IPS-11a (cell line): ENCODE data around the gene GFRA1.

Source experiments
- H3K4me3 ChIP-seq: one replicate; pipeline ENCODE4 v1.5.1; 2013; ENCODE audit warnings: low read depth, low read length, control low read depth

Gene GFRA1

GRCh38 chr10:116132780-116133399 is 140.1 kb downstream of the GFRA1 start:
- no peak overlapping the region for H3K4me3 ChIP-seq

DNA sequence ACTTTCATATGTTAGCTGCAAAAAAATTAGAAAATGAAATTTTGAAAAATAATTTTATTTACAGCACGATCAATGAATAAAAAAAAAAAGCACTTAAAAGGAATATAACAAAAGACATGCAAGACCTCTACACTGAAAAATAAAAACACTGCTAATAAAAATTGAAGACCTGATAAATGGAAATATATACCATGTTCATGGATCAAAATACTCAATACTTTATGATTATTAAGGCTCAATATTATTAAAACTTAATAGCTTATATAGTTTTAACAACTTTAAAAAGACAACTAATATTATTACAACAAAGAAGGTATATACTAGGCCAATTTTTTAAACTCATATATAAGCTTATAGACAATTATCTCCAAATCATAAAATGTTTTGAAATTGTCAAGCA is 143.0 kb downstream of the GFRA1 start:
- no peak overlapping the region for H3K4me3 ChIP-seq

DNA sequence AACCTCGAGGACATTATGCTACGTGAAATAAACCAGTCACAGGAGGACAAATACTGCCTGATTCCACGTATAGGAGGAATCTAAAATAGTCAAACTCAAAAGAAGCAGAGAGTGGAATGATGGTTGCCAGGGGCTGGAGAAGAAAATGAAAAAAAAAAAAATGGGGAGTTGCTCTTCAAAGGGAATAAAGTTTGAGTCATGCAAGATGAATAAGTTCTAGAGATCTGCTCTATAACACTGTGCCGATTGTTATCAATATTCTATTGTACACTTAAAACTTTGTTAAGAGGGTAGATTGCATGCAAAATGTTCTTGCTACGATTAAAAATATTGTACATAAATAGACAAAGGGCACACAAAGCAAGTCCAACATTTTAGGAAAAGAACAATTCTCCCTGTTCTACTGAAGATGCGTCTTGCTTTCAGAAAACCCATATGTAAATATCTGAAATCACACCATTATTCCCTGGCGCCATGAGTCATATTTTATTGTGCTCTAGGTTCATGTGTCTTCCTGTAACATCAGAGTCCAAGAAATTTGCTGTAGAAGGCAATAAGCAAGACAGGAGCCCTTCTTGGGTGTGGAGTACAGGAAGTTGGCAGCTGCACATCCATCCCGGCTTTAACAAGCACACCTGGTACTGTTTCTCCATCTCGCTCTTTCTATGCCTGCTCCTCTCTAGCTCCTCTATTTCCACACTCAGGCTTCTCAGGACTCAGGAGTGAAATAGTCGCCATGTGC is 145.9 kb downstream of the GFRA1 start:
- no peak overlapping the region for H3K4me3 ChIP-seq

- no peak overlapping the region for H3K4me3 ChIP-seq
Measured at GRCh38 chr10:116126239-116126638, 146.8 kb downstream of the GFRA1 start.

DNA sequence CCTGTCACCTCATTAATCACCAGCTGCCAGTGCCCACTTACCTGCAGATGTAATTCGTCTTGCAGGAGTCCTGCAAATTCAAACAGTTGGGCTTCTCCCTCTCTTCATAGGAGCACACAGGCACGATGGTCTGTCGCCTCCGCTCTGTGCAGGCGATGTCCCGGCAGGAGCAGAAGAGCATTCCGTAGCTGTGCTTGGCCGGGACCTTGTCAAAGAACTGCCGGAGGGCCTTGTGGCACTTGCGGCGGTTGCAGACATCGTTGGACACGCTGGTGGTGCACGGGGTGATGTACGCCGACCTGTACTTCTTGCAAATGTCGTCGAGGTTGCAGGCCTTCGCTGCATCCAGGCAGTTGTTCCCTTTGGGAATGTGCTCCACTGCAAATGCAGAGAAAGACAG is 147.8 kb downstream of the GFRA1 start:
- no peak overlapping the region for H3K4me3 ChIP-seq

DNA sequence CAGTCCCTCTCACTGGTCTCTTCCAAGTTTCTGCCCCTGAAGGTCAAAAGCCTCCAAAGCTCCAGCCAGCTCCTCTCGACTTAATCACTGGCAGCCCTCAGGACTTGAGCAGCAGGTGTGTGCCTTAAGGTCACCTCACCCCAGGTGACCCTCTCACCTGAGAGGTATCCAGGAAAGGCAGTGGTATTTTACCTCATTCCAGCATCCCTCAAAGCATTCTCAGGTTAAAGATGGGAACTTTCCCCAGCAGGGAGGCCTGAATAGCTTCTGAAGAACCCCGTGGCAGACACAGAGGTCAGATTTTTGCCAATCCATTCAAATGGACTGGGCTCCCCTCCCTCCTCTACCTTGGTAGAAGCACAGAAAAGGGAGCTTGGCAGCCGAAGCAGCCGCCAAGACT is 148.2 kb downstream of the GFRA1 start:
- no peak overlapping the region for H3K4me3 ChIP-seq

DNA sequence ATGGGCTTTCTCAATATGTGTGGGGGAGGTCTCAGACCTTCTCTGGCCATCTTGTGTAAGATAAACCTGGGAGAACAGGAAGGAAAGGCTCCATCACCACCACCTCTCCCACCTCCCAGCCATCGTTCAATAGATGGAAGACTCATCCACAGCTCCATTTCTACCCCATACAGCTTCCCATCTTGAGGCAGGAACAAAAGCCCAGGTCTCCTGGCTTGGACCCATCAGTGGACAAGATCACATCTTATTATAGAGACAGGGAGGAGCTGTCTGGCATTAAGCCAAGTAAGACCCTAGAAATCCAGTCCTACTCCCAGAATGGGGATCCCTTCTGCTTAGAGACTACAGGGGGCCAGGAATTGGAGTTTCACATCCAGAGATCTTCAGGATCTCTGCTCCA is 150.3 kb downstream of the GFRA1 start:
- no peak overlapping the region for H3K4me3 ChIP-seq

GRCh38 chr10:116121640-116122525 is 151.1 kb downstream of the GFRA1 start:
- H3K4me3 ChIP-seq: no peak overlapping the region

- H3K4me3 ChIP-seq: no peak overlapping the region
Measured at GRCh38 chr10:116120688-116121455, 152.1 kb downstream of the GFRA1 start.

DNA sequence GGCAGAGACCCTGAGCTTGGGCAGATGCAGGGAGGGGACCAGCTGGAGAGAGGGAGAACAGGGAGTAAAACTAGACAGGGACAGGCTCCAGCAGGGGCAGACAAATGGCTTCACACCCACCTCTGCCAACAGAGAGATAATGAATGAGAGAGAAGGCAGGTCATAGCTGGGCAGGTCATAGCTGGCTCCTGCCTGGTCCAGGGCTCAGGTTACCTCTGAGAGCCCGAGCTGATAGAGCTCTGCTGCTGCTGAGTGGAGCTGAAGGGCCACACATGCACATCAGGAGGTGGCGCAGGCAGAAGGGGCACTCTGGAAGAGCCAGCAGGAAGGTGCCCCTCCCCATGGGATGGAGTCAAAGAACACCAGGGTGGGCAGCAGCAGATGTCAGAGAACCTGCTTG is 154.2 kb downstream of the GFRA1 start:
- no peak overlapping the region for H3K4me3 ChIP-seq

- H3K4me3 ChIP-seq: no peak overlapping the region
Measured at GRCh38 chr10:116115797-116116196, 157.2 kb downstream of the GFRA1 start.

- no peak overlapping the region for H3K4me3 ChIP-seq
Measured at GRCh38 chr10:116115036-116115641, 157.9 kb downstream of the GFRA1 start.

- no peak overlapping the region for H3K4me3 ChIP-seq
Measured at GRCh38 chr10:116113721-116114501, 159.1 kb downstream of the GFRA1 start.

DNA sequence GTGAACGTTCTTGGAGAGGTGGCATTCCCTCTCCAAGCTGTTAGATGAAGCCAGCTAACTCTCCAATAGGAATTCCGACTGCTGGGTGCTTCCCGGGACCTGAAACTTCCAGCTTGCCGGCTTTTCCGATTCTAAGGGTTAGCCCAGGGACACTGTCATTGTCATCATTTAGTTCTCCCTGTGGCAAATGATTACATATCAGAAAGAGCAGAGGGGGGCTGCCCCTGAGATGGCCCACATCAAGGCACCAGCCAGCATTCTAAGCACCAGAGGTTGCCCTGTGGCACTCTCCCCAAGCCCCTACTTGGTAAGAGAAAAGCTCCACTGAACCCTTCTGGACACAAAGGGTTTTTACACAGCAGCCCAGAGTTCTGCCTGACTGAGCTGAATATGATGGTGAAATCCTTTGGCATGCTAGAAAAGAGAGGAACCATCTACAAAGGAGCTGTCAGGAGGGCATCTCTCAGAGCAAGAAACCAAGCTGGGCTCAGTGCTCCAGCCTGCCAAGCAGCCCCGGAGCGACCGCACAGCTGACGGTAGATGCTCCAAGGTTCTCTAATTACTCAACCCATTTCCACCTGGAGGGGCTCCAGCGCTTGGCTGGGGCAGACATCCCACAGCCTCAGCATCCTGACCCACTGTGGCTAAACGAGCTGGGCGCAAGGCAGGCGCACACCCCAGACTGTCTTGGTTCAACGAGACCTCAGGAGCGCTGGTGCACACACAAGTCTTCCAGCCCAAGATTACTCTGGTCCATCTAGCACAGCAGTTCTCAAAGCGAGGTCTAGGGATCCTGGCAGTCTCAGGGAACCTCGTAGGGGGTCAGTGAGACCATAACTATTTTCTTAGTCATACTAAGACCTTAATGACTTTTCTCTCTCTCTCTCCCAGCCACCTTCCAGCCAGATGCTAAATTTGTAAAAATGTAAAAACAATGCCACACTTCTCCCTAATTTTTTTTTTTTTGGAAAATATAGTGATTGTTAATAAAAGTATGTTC is 160.5 kb downstream of the GFRA1 start:
- H3K4me3 ChIP-seq: no peak overlapping the region

DNA sequence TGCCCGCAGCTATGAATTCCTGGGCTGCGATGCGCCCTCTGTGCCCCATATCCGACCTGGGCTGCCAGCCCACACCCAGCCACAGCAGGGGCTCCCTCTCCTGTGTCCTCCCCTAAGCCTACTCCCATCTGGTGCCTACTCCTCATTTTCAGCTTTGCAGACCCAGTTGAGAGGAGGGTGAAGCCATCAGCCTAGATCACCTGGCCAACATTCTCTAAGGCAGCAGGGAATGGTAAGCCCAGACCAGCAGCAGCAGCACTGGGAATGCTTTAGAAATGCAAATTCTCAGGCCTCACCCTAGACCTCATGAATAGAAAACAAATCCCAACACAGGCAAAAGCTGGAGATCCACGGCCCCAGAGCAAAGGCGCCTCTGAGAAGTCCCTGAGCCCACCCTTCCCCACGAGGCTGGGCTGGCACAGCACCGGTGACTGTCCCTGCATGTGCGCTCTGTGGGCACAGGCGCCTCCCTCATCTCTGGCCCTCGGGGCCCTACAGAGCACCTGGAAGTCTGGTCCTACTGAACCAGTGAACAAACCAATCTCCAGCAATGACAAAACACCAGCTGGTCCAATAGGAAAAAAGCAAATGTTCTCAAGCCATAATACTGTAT is 161.4 kb downstream of the GFRA1 start:
- no peak overlapping the region for H3K4me3 ChIP-seq

- H3K4me3 ChIP-seq: no peak overlapping the region
Measured at GRCh38 chr10:116110736-116111135, 162.3 kb downstream of the GFRA1 start.

DNA sequence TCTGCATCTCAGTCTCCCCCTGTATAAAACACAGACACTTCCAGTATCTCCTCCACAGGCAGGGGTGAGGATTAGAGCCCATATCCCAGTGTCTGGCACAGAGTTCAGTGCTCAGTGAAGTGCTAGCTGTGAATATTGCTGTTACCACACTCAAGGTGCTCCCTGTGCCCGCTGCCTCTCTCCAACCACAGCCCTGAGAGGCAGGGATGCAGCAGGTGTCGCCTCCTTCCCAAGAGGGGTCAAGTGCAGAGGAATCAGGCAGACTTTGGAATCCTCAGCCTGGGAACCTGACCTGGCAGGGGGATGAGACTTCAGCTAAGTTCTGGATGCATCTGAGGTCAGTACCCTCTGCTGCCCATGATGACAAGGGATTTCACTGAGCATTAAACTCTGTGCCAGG is 163.1 kb downstream of the GFRA1 start:
- no peak overlapping the region for H3K4me3 ChIP-seq

DNA sequence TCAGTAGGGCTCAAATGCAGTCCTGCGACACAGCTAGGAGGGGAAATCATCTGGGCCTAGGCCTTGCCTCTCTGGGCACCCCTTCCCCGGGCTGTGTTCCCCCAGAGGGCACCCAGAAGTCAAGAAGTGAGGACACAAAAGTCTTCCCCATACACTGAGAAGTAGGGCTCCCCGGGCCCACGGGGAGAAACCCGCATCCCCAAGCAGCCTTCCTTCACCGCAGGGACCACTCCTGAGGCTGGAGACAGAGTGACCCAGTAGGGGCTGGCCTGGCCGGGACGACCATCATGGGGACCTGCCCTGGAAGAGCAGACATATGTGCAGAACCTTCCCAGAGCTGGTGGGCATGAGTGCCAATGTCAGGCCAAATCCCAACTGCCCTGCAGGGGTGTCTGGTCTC is 163.5 kb downstream of the GFRA1 start:
- H3K4me3 ChIP-seq: no peak overlapping the region
